ACC112 (cell line): ENCODE data around the gene PEX13.
"Not testable (repeated sequence)": the region's sequence is repeated elsewhere in the genome, so short reads cannot be mapped to it uniquely, and the experiment has no call there.

ENCODE experiments used
- H2AFZ ChIP-seq: fragments of 200-600 bp; sonication (generic); one replicate; pipeline ENCODE4 v1.6.0; 2017; ENCODE audit warnings: antibody characterized with exemption, low read length; ENCODE audit not compliant: unreplicated experiment
- H3K27ac ChIP-seq: fragments of 200-600 bp; sonication (generic); 2 replicates; pipeline ENCODE4 v1.5.1; 2014; ENCODE audit warnings: low read depth, mild to moderate bottlenecking, antibody characterized with exemption, low read length, moderate library complexity
- H3K27me3 ChIP-seq: fragments of 200-600 bp; sonication (generic); 2 replicates; pipeline ENCODE4 v1.6.1; 2014; ENCODE audit warnings: mild to moderate bottlenecking, antibody characterized with exemption, low read length, moderate library complexity, mixed read lengths; ENCODE audit not compliant: insufficient read depth
- H3K36me3 ChIP-seq: fragments of 200-600 bp; sonication (generic); 2 replicates; pipeline ENCODE4 v1.6.1; 2016; ENCODE audit warnings: mild to moderate bottlenecking, antibody characterized with exemption, low read length, moderate library complexity, mixed read lengths; ENCODE audit not compliant: insufficient read depth
- H3K4me1 ChIP-seq: fragments of 200-600 bp; sonication (generic); one replicate; pipeline ENCODE4 v1.6.1; 2016; ENCODE audit warnings: low read length, mixed read lengths; ENCODE audit not compliant: insufficient read depth, unreplicated experiment, control insufficient read depth
- H3K4me3 ChIP-seq: fragments of 200-600 bp; sonication (generic); 2 replicates; pipeline ENCODE4 v1.5.1; 2014; ENCODE audit warnings: mild to moderate bottlenecking, low read depth, low read length
- H3K79me2 ChIP-seq: fragments of 200-600 bp; sonication (generic); one replicate; pipeline ENCODE4 v1.6.0; 2016; ENCODE audit warnings: low read length; ENCODE audit not compliant: control insufficient read depth, unreplicated experiment, insufficient read depth

The PEX13 gene

DNA sequence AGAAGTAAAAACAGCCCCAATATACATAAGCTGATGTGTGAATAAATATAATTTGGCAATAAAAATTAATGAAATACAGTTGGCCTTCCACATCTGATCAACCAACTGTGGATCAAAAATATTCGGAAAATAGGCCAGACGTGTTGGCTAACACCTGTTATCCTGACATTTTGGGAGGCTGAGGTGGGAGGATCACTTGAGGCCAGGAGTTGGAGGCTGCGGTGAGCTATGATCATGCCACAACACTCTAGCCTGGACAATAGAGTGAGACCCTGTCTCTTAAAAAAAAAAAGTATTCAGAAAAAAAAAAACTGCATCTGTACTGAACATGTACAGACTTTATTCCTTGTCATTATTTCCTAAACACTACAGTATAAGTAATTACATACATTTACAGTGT, 12.0 kb downstream of the PEX13 start:
- peaks cover 13% of the 10 kb centered on the region for H3K79me2 ChIP-seq
- no peaks in the 10 kb centered on the region for H3K27me3 ChIP-seq
- peaks cover 34% of the 10 kb centered on the region for H3K36me3 ChIP-seq
- no peak overlapping the region for H3K4me3 ChIP-seq
- H3K4me1 ChIP-seq: no peaks in the 10 kb centered on the region
- no peak overlapping the region for H3K27ac ChIP-seq
- no peak overlapping the region for H2AFZ ChIP-seq

GRCh38 chr2:61034592-61034991, 17.1 kb downstream of the PEX13 start:
- not testable (repeated sequence) for H3K79me2 ChIP-seq, H3K27me3 ChIP-seq, H3K4me3 ChIP-seq, H2AFZ ChIP-seq, H3K4me1 ChIP-seq, H3K27ac ChIP-seq
- H3K36me3 ChIP-seq: peaks cover 42% of the 10 kb centered on the region

DNA sequence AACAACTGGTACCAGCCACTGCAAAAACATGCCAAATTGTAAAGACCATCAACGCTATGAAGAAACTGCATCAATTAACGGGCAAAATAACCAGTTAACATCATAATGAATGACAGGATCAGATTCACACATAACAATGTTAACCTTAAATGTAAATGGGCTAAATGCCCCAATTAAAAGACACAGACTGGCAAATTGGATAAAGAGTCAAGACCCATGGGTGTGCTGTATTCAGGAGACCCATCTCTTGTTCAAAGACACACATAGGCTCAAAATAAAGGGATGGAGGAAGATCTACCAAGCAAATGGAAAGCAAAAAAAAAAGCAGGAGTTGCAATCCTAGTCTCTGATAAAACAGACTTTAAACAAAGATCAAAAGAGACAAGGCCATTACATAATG, 19.1 kb downstream of the PEX13 start:
- H3K79me2 ChIP-seq, H3K27ac ChIP-seq, H3K4me1 ChIP-seq, H3K27me3 ChIP-seq, H2AFZ ChIP-seq, H3K4me3 ChIP-seq: not testable (repeated sequence)
- peaks cover 35% of the 10 kb centered on the region for H3K36me3 ChIP-seq

DNA sequence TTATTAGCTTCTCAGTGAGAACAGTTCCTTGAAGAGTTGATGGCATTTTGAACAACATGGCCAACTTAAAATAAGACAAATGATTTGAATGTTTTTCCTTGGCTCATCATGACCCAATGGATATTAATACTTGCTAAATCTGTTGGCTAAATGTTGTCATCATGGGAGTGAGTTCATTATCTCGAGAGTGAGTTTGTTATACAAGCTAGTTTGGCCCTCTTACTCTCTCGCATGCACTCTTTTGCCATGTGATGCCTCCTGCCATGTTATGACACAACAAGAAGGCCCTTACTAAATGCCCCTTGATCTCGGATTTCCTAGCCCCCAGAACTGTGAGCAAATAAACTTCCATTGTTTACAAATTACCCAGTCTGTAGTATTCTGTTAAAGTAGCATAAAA, 25.3 kb downstream of the PEX13 start:
- Histone ChIP-seq H3K27me3 (no peaks in the 10 kb centered on the region), H2AFZ (no peak overlapping the region), H3K36me3 (no peaks in the 10 kb centered on the region), H3K79me2 (no peaks in the 10 kb centered on the region), H3K4me3 (no peak overlapping the region), H3K4me1 (no peaks in the 10 kb centered on the region), H3K27ac (no peak overlapping the region)

DNA sequence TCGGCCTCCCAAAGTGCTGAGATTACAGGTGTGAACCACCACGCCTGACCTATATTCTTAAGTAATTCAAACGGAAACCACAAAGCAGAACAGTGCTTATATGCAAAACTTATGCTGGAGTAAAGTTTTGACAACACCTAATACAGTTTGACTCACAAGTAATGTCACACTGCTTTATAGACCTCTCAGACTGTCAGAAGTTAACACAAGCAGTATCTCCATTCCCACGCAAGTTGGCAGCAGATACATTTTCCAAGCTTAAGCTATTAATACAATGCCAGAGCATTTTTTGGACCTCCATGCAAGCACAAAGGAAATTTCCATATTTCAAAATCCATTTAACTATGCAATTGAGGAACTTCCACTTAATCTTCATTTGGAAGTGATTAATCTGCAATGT, 27.1 kb downstream of the PEX13 start:
- Histone ChIP-seq H3K27ac (no peak overlapping the region), H3K4me1 (no peaks in the 10 kb centered on the region), H3K27me3 (no peaks in the 10 kb centered on the region), H3K36me3 (peaks cover 8% of the 10 kb centered on the region), H2AFZ (no peak overlapping the region), H3K4me3 (no peak overlapping the region), H3K79me2 (no peaks in the 10 kb centered on the region)

- Histone ChIP-seq H3K36me3 (peaks cover 8% of the 10 kb centered on the region), H3K4me3 (no peak overlapping the region), H3K27me3 (no peaks in the 10 kb centered on the region), H3K79me2 (no peaks in the 10 kb centered on the region), H3K4me1 (no peaks in the 10 kb centered on the region), H2AFZ (no peak overlapping the region), H3K27ac (no peak overlapping the region)
These were observed 27.7 kb downstream of the PEX13 start for GRCh38 chr2:61045226-61045625.

- H3K27ac ChIP-seq: no peak overlapping the region
- no peaks in the 10 kb centered on the region for H3K27me3 ChIP-seq
- H3K4me1 ChIP-seq: no peaks in the 10 kb centered on the region
- H3K36me3 ChIP-seq: peaks cover 8% of the 10 kb centered on the region
- H3K4me3 ChIP-seq: no peak overlapping the region
- no peaks in the 10 kb centered on the region for H3K79me2 ChIP-seq
- no peak overlapping the region for H2AFZ ChIP-seq
These were observed 28.5 kb downstream of the PEX13 start for GRCh38 chr2:61045999-61046398.

DNA sequence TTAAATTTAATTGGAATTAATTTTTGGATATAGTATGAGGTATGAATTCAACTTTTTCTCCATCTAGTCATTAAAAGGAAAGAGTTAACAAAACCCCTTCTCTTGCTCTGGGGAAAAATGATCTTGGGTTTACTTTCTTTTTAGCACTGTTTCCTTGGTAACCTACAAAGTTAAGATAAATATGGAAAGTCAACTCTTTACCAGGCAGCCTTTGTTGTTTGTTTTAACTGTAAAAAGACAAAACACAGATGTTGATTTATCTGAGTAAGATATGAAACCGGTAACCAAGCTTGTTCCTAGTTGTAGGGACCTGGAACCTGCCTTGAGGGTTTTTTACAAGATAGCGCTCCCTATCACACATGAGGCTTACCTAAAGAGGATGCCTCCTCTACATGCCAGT, 38.0 kb downstream of the PEX13 start:
- no peaks in the 10 kb centered on the region for H3K79me2 ChIP-seq
- H3K4me1 ChIP-seq: no peaks in the 10 kb centered on the region
- H3K4me3 ChIP-seq: no peak overlapping the region
- no peak overlapping the region for H2AFZ ChIP-seq
- no peak overlapping the region for H3K27ac ChIP-seq
- H3K36me3 ChIP-seq: no peaks in the 10 kb centered on the region
- no peaks in the 10 kb centered on the region for H3K27me3 ChIP-seq

DNA sequence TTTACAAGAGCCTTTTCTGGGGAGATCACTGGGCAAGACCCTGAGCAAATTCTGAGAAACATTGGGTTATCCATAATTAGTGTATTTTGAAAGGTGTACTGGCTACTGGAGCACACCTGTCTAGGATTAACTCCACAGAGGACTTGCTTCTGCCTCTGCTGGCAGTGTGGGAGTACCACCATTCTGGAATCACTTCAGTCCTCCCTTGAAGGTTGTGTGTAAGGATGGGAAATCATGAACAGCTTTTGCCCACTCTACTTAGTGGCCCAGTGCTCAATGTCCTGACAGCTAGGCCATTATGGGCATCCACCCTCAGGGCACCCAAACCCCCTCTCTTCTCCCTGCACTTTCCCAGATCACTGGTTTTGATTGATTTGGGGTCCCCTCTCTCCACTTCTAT, 40.0 kb downstream of the PEX13 start:
- Histone ChIP-seq H3K27me3 (no peaks in the 10 kb centered on the region), H3K79me2 (no peaks in the 10 kb centered on the region), H3K4me1 (no peaks in the 10 kb centered on the region), H2AFZ (no peak overlapping the region), H3K27ac (no peak overlapping the region), H3K4me3 (no peak overlapping the region), H3K36me3 (no peaks in the 10 kb centered on the region)

DNA sequence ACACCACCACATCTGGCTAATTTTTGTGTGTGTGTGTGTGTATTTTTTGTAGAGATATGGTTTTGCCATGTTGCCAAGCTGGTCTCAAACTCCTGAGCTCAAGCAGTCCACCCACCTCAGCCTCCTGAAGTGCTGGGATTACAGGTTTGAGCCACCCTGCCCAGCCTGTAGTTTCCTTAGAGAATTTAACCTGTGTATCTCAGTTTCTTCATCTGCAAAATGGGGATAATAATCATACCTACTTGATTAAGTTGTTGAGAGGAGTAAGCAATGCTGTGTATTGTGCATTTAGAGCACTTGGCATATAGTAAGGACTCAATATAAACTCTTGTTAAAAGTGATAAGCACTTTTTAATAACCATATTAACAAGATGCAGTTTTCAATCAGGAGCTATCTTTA, 41.9 kb downstream of the PEX13 start:
- Histone ChIP-seq H3K27me3 (no peaks in the 10 kb centered on the region), H3K79me2 (no peaks in the 10 kb centered on the region), H2AFZ (no peak overlapping the region), H3K36me3 (no peaks in the 10 kb centered on the region), H3K27ac (no peak overlapping the region), H3K4me1 (no peaks in the 10 kb centered on the region), H3K4me3 (no peak overlapping the region)

GRCh38 chr2:61065714-61066709, 48.5 kb downstream of the PEX13 start, which contains the start of gene SANBR:
Gene SANBR, plus strand, starts transcription at chr2:61065871. Its CDS starts 4,480 bp downstream, at chr2:61070351.
- peaks cover 3% of the 10 kb centered on the region for H3K4me1 ChIP-seq
- H3K4me3 ChIP-seq: peak within 1 kb of the TSS; percentile 83
- H3K27me3 ChIP-seq: no peaks in the 10 kb centered on the region
- H3K79me2 ChIP-seq: peaks cover 32% of the 10 kb centered on the region
- peak within 1 kb of the TSS; percentile 79 for H2AFZ ChIP-seq
- peaks cover 12% of the 10 kb centered on the region; the same call in 1 of the 2 replicates for H3K36me3 ChIP-seq
- H3K27ac ChIP-seq: peak within 1 kb of the TSS; percentile 32
